SK-N-SH treated with all-trans-retinoic acid at 6 μM for 48 hours (cell line): Measurements from ENCODE around the gene TBC1D2B.

Experiments
- ATAC-seq: fragments of 200-7000 bp; cut with Tn5 transposase; 3 replicates; pipeline ENCODE4 v1.9.1; 2020; ENCODE audit warnings: mild to moderate bottlenecking, moderate library complexity
- ARNTL ChIP-seq: fragments of 450-650 bp; formaldehyde crosslinking; IDR thresholded peaks from 2 replicates; pipeline ENCODE4 v1.5.0; 2020; ENCODE audit warnings: low read depth, mild to moderate bottlenecking, moderate library complexity, borderline replicate concordance
- BACH2 ChIP-seq: fragments of 250-450 bp; sonication (Bioruptor Pico); IDR thresholded peaks from 2 replicates; pipeline ENCODE4 v1.9.0; 2021; ENCODE audit warnings: mild to moderate bottlenecking, borderline replicate concordance
- CSDC2 ChIP-seq: fragments of 250-450 bp; sonication (Bioruptor Pico); IDR thresholded peaks from 2 replicates; pipeline ENCODE4 v1.5.0; 2020; ENCODE audit warnings: mild to moderate bottlenecking, moderate library complexity
- ESRRG ChIP-seq: fragments of 250-450 bp; sonication (Bioruptor Pico); IDR thresholded peaks from 2 replicates; pipeline ENCODE4 v1.6.1; 2021; ENCODE audit warnings: mild to moderate bottlenecking
- GLIS3 ChIP-seq: fragments of 250-450 bp; sonication (Bioruptor Pico); IDR thresholded peaks from 2 replicates; pipeline ENCODE4 v1.5.0; 2020; ENCODE audit warnings: mild to moderate bottlenecking, moderate library complexity
- PPARA ChIP-seq: fragments of 250-450 bp; sonication (Bioruptor Pico); IDR thresholded peaks from 2 replicates; pipeline ENCODE4 v1.5.0; 2020; ENCODE audit warnings: mild to moderate bottlenecking, borderline replicate concordance
- SNAI2 ChIP-seq: fragments of 250-450 bp; sonication (Bioruptor Pico); IDR thresholded peaks from 2 replicates; pipeline ENCODE4 v1.5.0; 2020; ENCODE audit warnings: mild to moderate bottlenecking, moderate library complexity
- TCF4 ChIP-seq: fragments of 250-450 bp; sonication (Bioruptor Pico); IDR thresholded peaks from 2 replicates; pipeline ENCODE4 v1.8.0; 2021; ENCODE audit warnings: mild to moderate bottlenecking, moderate library complexity, borderline replicate concordance
- TOX ChIP-seq: fragments of 250-450 bp; sonication (Bioruptor Pico); IDR thresholded peaks from 2 replicates; pipeline ENCODE4 v1.8.0; 2021; ENCODE audit warnings: mild to moderate bottlenecking, moderate library complexity, borderline replicate concordance
- ZC3H10 ChIP-seq: fragments of 250-450 bp; sonication (Bioruptor Pico); IDR thresholded peaks from 2 replicates; pipeline ENCODE4 v1.5.1; 2021; ENCODE audit warnings: mild to moderate bottlenecking, moderate library complexity
- ZFP30 ChIP-seq: fragments of 450-650 bp; formaldehyde crosslinking; IDR thresholded peaks from 2 replicates; pipeline ENCODE4 v1.5.0; 2022; ENCODE audit warnings: mild to moderate bottlenecking, moderate library complexity
- ZNF70 ChIP-seq: fragments of 450-650 bp; formaldehyde crosslinking; IDR thresholded peaks from 2 replicates; pipeline ENCODE4 v1.5.0; 2020; ENCODE audit warnings: mild to moderate bottlenecking, moderate library complexity
- ZNF8 ChIP-seq: fragments of 450-650 bp; formaldehyde crosslinking; IDR thresholded peaks from 2 replicates; pipeline ENCODE4 v1.5.0; 2020; ENCODE audit warnings: mild to moderate bottlenecking, moderate library complexity
- TF ChIP-seq, protein P1 (sequence below): fragments of 250-450 bp; sonication (Bioruptor Pico); IDR thresholded peaks from 2 replicates; pipeline ENCODE4 v1.8.0; 2020; ENCODE audit warnings: mild to moderate bottlenecking, moderate library complexity, borderline replicate concordance
- TF ChIP-seq, protein P2 (sequence below): fragments of 250-450 bp; sonication (Bioruptor Pico); IDR thresholded peaks from 2 replicates; pipeline ENCODE4 v1.5.1; 2021; ENCODE audit warnings: mild to moderate bottlenecking, moderate library complexity
- TF ChIP-seq, protein P3 (sequence below): fragments of 250-450 bp; sonication (Bioruptor Pico); IDR thresholded peaks from 2 replicates; pipeline ENCODE4 v1.5.1; 2020; ENCODE audit warnings: low read depth, mild to moderate bottlenecking, moderate library complexity
- TF ChIP-seq, protein P4 (sequence below): fragments of 250-450 bp; sonication (Bioruptor Pico); IDR thresholded peaks from 2 replicates; pipeline ENCODE4 v1.5.0; 2020; ENCODE audit warnings: mild to moderate bottlenecking, moderate library complexity
- TF ChIP-seq, protein P5 (sequence below): fragments of 250-450 bp; sonication (Bioruptor Pico); IDR thresholded peaks from 2 replicates; pipeline ENCODE4 v1.8.0; 2021; ENCODE audit warnings: low read depth, mild to moderate bottlenecking, moderate library complexity, borderline replicate concordance

TBC1D2B gene

GRCh38 chr15:78082743-78083110, 5.2 kb upstream of the TBC1D2B start:
- TF ChIP-seq ZFP30 (CRISPR knock-in tag) (no peak), ZNF8 (no peak), PPARA (no peak), TOX (CRISPR knock-in tag) (no peak), GLIS3 (no peak), BACH2 (no peak), ESRRG (CRISPR knock-in tag) (no peak), TCF4 (CRISPR knock-in tag) (no peak), ZNF70 (no peak)
- TF ChIP-seq, protein P1, sequence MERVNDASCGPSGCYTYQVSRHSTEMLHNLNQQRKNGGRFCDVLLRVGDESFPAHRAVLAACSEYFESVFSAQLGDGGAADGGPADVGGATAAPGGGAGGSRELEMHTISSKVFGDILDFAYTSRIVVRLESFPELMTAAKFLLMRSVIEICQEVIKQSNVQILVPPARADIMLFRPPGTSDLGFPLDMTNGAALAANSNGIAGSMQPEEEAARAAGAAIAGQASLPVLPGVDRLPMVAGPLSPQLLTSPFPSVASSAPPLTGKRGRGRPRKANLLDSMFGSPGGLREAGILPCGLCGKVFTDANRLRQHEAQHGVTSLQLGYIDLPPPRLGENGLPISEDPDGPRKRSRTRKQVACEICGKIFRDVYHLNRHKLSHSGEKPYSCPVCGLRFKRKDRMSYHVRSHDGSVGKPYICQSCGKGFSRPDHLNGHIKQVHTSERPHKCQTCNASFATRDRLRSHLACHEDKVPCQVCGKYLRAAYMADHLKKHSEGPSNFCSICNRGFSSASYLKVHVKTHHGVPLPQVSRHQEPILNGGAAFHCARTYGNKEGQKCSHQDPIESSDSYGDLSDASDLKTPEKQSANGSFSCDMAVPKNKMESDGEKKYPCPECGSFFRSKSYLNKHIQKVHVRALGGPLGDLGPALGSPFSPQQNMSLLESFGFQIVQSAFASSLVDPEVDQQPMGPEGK (CRISPR knock-in tag), result no peak
- TF ChIP-seq, protein P2, sequence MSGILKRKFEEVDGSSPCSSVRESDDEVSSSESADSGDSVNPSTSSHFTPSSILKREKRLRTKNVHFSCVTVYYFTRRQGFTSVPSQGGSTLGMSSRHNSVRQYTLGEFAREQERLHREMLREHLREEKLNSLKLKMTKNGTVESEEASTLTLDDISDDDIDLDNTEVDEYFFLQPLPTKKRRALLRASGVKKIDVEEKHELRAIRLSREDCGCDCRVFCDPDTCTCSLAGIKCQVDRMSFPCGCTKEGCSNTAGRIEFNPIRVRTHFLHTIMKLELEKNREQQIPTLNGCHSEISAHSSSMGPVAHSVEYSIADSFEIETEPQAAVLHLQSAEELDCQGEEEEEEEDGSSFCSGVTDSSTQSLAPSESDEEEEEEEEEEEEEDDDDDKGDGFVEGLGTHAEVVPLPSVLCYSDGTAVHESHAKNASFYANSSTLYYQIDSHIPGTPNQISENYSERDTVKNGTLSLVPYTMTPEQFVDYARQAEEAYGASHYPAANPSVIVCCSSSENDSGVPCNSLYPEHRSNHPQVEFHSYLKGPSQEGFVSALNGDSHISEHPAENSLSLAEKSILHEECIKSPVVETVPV (CRISPR knock-in tag), result no peak
- TF ChIP-seq, protein P3, sequence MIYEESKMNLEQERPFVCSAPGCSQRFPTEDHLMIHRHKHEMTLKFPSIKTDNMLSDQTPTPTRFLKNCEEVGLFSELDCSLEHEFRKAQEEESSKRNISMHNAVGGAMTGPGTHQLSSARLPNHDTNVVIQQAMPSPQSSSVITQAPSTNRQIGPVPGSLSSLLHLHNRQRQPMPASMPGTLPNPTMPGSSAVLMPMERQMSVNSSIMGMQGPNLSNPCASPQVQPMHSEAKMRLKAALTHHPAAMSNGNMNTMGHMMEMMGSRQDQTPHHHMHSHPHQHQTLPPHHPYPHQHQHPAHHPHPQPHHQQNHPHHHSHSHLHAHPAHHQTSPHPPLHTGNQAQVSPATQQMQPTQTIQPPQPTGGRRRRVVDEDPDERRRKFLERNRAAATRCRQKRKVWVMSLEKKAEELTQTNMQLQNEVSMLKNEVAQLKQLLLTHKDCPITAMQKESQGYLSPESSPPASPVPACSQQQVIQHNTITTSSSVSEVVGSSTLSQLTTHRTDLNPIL, result no peak
- ATAC-seq, result no peak

DNA sequence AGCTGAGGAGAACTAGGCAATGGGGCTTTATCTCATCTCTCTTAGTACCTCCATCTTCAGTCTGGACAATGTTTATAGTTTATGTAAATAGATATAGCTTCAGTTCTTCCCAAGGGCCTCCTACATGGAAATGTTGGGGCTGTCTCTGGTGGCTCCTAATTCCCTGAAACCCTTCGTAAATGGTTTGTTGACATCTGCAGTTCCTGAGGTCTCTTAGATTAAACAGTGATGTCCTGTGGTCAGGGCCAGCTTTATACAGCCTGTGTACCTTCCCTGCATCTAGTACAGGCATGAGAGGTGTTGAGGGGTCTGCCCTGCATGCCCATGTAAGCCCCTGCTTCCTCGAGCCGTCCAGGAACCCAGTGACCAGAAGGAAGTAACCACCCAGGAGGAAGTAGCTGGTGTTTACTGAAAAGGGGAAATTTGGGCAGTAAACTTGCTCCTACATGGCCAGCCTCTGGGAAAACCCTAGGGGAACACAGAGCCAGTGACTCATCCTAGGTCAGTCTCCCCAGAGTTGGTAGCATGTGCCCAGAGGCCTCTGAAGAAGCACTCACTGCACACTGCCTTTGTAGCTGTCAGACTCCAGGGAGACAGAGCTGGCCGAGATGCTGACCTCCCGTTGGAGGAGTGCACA, 4.7 kb upstream of the TBC1D2B start:
- TF ChIP-seq ZC3H10 (no peak), CSDC2 (CRISPR knock-in tag) (no peak), ZNF8 (no peak), GLIS3 (no peak), SNAI2 (CRISPR knock-in tag) (no peak), TOX (CRISPR knock-in tag) (no peak), PPARA (no peak), ESRRG (CRISPR knock-in tag) (no peak)
- TF ChIP-seq, protein P4, sequence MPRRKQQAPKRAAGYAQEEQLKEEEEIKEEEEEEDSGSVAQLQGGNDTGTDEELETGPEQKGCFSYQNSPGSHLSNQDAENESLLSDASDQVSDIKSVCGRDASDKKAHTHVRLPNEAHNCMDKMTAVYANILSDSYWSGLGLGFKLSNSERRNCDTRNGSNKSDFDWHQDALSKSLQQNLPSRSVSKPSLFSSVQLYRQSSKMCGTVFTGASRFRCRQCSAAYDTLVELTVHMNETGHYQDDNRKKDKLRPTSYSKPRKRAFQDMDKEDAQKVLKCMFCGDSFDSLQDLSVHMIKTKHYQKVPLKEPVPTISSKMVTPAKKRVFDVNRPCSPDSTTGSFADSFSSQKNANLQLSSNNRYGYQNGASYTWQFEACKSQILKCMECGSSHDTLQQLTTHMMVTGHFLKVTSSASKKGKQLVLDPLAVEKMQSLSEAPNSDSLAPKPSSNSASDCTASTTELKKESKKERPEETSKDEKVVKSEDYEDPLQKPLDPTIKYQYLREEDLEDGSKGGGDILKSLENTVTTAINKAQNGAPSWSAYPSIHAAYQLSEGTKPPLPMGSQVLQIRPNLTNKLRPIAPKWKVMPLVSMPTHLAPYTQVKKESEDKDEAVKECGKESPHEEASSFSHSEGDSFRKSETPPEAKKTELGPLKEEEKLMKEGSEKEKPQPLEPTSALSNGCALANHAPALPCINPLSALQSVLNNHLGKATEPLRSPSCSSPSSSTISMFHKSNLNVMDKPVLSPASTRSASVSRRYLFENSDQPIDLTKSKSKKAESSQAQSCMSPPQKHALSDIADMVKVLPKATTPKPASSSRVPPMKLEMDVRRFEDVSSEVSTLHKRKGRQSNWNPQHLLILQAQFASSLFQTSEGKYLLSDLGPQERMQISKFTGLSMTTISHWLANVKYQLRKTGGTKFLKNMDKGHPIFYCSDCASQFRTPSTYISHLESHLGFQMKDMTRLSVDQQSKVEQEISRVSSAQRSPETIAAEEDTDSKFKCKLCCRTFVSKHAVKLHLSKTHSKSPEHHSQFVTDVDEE (CRISPR knock-in tag), result no peak
- TF ChIP-seq, protein P2 (CRISPR knock-in tag), result no peak
- TF ChIP-seq, protein P5, sequence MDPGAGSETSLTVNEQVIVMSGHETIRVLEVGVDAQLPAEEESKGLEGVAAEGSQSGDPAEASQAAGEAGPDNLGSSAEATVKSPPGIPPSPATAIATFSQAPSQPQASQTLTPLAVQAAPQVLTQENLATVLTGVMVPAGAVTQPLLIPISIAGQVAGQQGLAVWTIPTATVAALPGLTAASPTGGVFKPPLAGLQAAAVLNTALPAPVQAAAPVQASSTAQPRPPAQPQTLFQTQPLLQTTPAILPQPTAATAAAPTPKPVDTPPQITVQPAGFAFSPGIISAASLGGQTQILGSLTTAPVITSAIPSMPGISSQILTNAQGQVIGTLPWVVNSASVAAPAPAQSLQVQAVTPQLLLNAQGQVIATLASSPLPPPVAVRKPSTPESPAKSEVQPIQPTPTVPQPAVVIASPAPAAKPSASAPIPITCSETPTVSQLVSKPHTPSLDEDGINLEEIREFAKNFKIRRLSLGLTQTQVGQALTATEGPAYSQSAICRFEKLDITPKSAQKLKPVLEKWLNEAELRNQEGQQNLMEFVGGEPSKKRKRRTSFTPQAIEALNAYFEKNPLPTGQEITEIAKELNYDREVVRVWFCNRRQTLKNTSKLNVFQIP (CRISPR knock-in tag), result no peak
- TF ChIP-seq, all 23 proteins: peak for 0
- no peak for ATAC-seq

DNA sequence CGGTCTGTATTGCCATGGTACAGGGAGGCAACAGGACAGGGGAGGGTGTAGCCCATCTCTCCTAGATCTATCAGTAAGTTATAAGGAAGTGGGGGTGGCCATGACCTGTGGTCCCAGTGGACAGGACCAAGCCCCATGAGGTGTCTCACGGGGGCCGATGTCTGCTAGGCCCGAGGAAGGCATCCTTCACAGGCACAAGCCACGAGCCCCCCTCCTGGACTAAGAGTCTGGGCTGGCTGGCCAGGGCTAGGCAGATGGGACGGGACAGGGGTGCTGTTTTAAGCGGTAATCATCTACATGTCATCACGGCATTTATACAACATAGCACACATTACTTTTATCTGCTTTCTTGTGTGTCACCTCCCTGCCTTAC, 2.6 kb upstream of the TBC1D2B start:
- TF ChIP-seq ZFP30 (CRISPR knock-in tag), result no peak
- TF ChIP-seq GLIS3, result no peak
- no peak for TF ChIP-seq SNAI2 (CRISPR knock-in tag)
- TF ChIP-seq ZNF8, result no peak
- TF ChIP-seq, protein P2 (CRISPR knock-in tag), result no peak
- no peak for TF ChIP-seq ARNTL
- no peak for ATAC-seq
